Measurements from ENCODE around the gene PAX2.

- TF ChIP-seq ARNTL (CRISPR knock-in tag; IDR thresholded peaks at IDR 0.05; ENCODE audit: borderline replicate concordance, low read depth) (no peak), PATZ1 (CRISPR knock-in tag; IDR thresholded peaks at IDR 0.05; ENCODE audit: borderline replicate concordance) (no peak), CSDC2 (CRISPR knock-in tag; IDR thresholded peaks at IDR 0.05) (no peak), ZFP3 (CRISPR knock-in tag; IDR thresholded peaks at IDR 0.05) (no peak), ZC3H10 (CRISPR knock-in tag; IDR thresholded peaks at IDR 0.05) (no peak), TCF4 (CRISPR knock-in tag; IDR thresholded peaks at IDR 0.05; ENCODE audit: borderline replicate concordance) (no peak), CREB5 (CRISPR knock-in tag; IDR thresholded peaks at IDR 0.05; ENCODE audit: low read depth) (no peak), ZFP30 (CRISPR knock-in tag; IDR thresholded peaks at IDR 0.05) (no peak), RARB (CRISPR knock-in tag; IDR thresholded peaks at IDR 0.05) (no peak), TSHZ2 (CRISPR knock-in tag; IDR thresholded peaks at IDR 0.05) (no peak), BACH2 (CRISPR knock-in tag; IDR thresholded peaks at IDR 0.05; ENCODE audit: borderline replicate concordance) (no peak), OSR1 (CRISPR knock-in tag; IDR thresholded peaks at IDR 0.05) (no peak)
Observed at GRCh38 chr10:100744136-100744986, 1.0 kb upstream of the PAX2 start.

All from SK-N-SH treated with all-trans-retinoic acid at 6 μM for 48 hours (cell line).